Fibroblast of skin of back (primary cell): ENCODE data around the gene CDH13.
A peak's percentile ranks its signal among the peaks of the same experiment; 100 is the strongest.

Source experiments
- DNase-seq: peaks from one replicate; pipeline ENCODE4 v3.0.0-alpha.2; 2013

The CDH13 gene

DNA sequence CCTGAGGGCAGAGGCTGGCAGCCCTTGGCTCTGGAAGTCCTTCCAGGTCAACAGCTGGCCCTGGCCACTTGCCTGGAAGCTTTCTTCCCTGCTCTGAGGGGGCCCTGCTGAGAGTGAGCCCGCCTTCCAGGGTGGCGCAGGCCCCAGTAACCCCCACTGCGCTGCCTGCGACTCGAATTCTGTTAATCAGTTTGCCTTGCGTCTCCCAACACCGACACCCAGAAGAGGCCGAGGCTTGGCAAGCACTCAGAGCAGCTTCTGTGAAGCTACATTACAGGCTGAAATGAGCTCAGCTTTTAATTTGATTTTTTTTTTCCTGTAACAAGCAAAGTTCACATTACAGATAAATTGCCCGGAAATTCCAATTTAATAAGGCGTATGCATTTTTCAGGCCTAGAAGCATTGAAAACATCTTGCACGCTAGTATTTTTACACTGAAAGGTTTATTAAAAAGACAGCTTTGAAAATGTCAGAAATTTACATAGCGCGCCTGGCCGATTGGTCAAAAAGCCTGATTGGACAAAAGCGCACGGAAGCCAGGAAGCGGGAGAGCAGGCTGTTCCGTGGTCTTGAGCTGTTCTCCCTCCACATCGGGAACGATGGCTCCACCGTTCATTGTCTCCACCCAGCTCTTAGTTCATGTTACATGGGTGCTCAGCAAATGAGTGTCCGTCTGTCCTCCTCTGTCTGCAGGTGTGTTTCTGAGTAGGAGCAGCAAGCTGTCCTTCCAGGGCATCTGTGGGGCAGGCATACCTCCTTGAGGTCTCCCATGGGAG, 1115.5 kb downstream of the CDH13 start:
- no peak for DNase-seq

DNA sequence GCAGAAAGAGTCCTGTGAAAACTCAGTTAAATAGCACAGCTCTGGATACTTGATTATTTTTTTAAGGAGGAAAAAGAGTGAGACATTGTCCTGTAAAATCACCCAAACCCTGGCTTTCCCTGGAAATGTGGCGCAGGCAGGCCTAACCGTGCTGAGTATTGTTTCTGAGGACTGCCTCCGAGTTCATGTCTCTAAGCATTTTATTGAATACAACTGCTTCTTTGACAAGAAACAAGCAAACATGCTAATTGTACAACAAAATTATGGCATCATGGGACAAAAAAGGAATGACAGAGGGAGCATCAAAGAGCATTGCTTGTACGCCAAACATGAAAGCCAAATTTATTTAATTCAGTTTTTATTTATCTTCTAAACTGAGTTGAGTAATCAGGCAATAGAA, 1116.5 kb downstream of the CDH13 start:
- no peak for DNase-seq

DNA sequence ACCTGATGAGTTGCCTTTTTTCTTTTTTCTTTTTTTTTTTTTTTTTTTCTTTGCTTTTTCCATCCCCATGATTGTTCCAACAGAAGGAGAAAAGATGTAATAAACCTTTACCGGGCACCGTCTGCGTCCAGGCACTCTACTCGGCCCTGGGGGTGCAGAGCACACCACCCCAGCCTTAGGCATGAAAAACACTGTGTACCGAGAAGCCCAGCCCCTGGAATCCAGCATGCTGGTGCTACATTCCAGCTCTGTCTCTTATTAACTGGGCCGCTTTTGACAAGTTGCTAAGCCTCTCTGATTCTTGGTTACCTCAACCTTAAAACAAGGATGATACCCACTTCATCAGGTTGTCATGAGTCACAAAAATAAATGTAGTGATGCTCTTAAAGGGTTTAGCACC, 1117.0 kb downstream of the CDH13 start:
- no peak for DNase-seq

DNA sequence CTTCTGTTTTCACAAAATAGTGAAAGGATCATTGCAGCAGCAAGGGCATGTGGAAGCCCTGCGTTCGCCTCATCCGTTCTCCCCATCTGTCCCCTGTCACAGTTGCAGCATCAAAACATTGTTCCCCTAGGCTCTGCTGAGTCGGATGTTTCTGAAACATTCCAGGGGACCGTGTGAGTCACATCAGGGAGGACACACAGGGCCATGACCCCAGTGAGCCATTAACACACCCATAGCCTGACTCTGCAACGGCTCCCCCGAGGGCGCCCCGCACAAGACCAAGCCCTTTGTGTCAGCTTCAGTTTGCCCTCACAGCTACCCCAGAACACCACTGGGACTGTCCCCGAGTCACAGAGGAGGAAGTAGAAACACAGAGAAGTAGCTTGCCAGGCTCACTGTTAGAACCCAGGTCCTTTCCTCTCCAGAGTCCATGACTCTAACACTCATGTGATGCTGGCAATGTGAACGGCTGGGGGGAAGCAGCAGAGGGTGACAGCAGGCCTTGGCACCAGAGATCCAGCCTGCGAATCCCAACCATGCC, 1117.7 kb downstream of the CDH13 start:
- peak; percentile 72 for DNase-seq

GRCh38 chr16:83746611-83747010, 1119.8 kb downstream of the CDH13 start:
- no peak for DNase-seq

GRCh38 chr16:83747936-83748335, 1121.2 kb downstream of the CDH13 start:
- no peak for DNase-seq

DNA sequence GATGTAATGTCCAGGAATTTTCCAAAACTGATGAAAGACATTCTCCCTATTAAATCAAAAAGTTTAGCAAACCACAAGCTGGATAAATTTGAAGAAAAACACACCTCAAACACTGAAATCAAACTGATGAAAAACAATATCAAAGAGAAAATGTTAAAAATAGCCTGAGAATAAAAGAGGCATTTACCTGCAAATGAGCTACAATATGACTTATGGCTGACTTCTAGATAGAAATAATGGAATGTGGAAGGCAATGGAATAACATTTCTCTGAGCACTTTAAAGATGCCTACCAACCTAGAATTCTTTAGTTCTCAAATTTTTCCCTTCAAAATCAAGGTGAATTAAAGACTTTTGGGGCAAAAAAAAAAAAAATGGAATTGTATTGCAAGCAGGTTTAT, 1128.6 kb downstream of the CDH13 start:
- DNase-seq = no peak

DNA sequence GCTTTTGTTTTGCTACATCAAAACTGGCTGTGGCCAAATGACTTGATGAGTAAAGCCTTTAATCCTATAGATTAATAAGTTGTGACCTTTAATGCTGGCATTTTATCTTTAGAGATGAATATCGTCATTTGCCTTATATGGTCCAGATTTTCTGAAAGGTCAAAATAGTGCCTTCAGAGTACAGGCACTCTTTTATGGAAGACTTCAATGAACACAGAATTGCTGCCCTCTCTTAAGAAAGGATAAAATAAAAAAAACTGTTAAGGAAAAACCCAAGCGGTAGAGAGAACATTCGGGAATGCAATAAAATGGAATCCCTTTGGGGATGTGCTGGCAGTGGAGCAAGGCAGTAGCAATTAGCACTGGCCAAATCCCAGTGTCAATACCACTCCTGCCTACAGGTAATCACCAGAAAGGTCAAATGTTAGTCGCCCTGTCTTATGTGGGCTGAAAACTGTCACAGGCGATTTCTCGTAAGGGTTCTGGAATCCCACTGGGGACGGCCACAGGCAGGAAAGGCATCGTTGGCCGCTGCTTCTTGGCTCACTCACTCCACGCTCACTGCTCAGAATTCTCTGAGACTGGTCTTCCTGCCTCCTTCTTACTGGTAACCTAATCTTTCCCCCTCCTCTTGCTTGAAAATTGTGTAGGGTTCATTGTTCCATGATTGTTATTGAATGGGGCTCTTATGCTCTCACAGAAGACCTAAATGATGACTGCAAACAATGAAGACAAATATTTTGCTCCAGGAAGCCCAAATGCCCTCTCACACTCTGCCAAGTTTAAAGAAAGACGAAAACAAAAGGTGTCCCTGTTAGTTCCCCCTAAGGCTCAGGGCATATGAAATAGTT, 1135.6 kb downstream of the CDH13 start:
- no peak for DNase-seq

- no peak for DNase-seq
Measured at GRCh38 chr16:83762992-83763358, 1136.2 kb downstream of the CDH13 start.

- no peak for DNase-seq
Measured at GRCh38 chr16:83768986-83769385, 1142.2 kb downstream of the CDH13 start.

DNA sequence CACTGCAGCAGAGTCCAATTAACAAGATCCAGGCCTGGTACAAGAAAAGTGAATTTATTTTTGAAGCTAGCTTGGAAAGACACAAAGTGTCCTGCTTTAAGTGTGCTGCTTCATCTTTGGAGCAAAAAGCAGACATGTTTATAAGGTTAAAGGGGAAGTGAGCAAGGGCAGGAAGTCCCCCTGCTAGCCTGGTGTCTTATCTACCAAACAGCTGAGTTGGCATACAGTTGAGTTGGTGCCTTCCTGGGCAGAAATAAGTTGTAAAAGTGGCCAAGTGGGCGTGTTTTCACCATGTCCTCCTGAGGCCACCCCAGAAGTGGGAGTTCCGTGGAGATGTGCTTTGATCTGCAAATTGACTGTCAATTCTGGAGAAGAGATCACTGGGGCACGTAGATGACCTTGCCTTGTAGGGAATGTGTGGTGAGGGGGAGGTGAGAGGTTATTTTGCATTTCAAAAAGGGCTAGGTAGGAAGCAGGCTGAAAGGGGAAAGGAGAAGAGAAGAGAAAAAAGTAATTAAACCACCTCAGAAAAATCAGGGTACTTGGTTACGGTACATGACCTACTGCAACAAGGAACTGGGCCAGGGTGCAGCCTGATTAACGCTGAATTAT, 1142.7 kb downstream of the CDH13 start:
- DNase-seq = no peak

GRCh38 chr16:83771306-83771942, 1144.7 kb downstream of the CDH13 start:
- no peak for DNase-seq

DNA sequence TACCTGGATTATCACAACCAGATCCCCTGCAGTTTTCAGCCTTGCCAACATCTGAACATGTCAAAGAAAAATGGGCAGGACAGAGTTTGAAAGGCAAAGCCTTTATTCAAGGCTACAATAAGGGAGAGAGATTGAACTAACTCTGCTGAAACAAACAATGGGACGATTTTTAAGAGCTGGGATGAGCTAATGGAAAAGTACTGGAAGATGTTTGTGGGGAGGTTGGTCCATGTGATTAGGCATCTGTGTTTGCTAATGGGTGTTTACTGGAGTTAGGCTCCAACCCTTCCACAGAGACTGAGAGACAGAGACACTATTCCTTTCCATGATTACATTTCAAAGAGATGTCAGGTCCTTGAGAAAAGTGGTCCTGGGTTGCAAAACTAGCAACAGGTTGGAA, 1146.0 kb downstream of the CDH13 start:
- no peak for DNase-seq

GRCh38 chr16:83774066-83774465, 1147.3 kb downstream of the CDH13 start:
- peak; percentile 25 for DNase-seq

- no peak for DNase-seq
Measured at GRCh38 chr16:83776944-83777343, 1150.2 kb downstream of the CDH13 start.

DNA sequence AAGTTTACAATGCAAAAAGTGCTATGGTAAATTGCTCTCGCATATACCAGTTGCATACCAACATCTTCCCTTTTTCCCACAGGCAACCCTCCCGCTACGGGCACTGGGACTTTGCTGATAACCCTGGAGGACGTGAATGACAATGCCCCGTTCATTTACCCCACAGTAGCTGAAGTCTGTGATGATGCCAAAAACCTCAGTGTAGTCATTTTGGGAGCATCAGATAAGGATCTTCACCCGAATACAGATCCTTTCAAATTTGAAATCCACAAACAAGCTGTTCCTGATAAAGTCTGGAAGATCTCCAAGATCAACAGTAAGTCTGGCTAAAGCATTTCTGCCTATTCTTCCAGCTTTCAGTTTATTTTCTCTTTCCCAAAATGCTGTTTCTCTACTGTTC, 1153.1 kb downstream of the CDH13 start:
- peak; percentile 47 for DNase-seq

DNA sequence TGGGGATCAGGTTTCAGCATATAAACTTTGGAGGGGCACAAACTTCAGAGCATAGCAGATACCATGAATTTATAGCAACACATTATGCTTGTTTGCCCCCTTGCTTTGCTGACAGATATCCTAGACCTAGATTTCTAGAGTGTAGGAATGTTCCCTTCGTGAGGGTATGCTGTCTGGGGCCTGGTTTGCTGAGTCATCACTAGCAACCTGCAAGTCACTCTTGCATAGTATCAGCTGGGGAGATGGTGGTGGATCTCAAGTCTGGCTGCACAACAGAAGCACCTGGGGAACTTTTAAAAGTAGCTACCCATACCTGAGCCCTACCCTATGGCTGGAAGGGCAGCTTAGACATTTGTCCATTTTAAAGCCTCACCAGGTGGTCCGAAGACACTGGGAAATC, 1158.7 kb downstream of the CDH13 start:
- DNase-seq = no peak

- no peak for DNase-seq
Measured at GRCh38 chr16:83789642-83790401, 1163.1 kb downstream of the CDH13 start.

DNA sequence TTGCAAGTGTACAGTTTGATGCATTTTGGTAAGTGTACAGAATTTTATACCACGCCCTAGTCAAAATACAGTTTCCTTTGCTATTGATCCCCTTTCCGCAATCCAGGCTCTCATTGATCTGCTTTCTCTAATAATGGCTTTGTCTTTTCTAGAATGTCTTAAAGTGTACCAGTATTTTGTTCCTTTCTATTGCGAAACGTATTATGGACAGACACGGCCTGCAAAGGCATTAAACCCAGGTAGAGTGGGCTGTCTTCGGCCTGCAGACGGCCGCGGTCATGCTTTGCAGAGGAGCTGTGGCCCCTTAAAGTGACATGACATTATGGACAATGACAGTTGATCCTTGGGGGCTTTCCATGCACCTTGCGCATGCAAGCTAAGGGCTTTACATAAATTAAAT, 1165.1 kb downstream of the CDH13 start:
- DNase-seq = no peak

DNA sequence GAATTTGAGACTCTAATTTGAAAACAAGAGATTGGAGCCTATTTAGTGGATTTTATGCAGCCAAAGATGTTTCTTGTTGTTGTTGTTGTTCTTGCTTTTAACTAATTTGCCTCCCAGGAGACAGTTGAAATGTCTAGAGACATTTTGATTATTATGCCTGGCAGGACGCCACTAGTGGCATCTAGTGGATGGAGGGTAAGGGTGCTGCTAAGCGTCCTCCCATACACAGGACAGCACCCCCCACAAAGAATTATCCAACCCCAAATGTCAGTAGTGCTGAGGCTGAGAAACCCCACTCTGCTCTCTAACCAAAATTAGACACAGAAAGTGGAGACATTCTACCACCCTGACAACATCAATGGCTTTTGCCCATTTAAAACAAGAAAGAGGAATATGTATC, 1165.6 kb downstream of the CDH13 start:
- DNase-seq = no peak

GRCh38 chr16:83793179-83793578, 1166.4 kb downstream of the CDH13 start:
- DNase-seq = no peak
